Renal pelvis (tissue), 4 donors: Measurements from ENCODE around the gene TBX10. TPM values are rescaled to one million over a fixed set of nuclear protein-coding genes. Genes with fewer than 3 reads are reported as not detected.
"Not testable (repeated sequence)": the region's sequence is repeated elsewhere in the genome, so short reads cannot be mapped to it uniquely, and the experiment has no call there.

Experiments
- DNase-seq: peaks from one replicate; pipeline ENCODE4 v3.0.0-alpha.2; 2013
- polyA plus RNA-seq, 3 donors: library from polyadenylated mRNA; unstranded; fragments of 120-200 nt; gene quantifications; one replicate each; pipeline ENCODE4 v1.2.1, GENCODE V29; 2013; ENCODE audit not compliant: insufficient read length in 3 of 3

Gene TBX10
- polyA plus RNA-seq, 3 donors: 0.15 TPM; not detected in 2

- DNase-seq: no peak
Measured at GRCh38 chr11:67632175-67632981, 7.2 kb downstream of the TBX10 start.

- no peak for DNase-seq
Measured at GRCh38 chr11:67631853-67632174, 7.7 kb downstream of the TBX10 start.

GRCh38 chr11:67631411-67631810 lies 8.2 kb downstream of the TBX10 start:
- DNase-seq: no peak

GRCh38 chr11:67630943-67631331 lies 8.6 kb downstream of the TBX10 start:
- no peak for DNase-seq

GRCh38 chr11:67630228-67630942 lies 9.2 kb downstream of the TBX10 start:
- peak; percentile 97 for DNase-seq

- peak; percentile 62 for DNase-seq
Measured at GRCh38 chr11:67629386-67630227, 10.0 kb downstream of the TBX10 start, which contains the start of gene NUDT8. Gene NUDT8, minus strand, starts transcription at chr11:67629937. Its CDS starts 26 bp downstream, at chr11:67629911.

- no peak for DNase-seq
Measured at GRCh38 chr11:67628710-67629385, 10.7 kb downstream of the TBX10 start.

GRCh38 chr11:67627812-67628624 lies 11.5 kb downstream of the TBX10 start:
- no peak for DNase-seq

- no peak for DNase-seq
Measured at GRCh38 chr11:67627441-67627811, 12.1 kb downstream of the TBX10 start.

- DNase-seq: no peak
Measured at GRCh38 chr11:67626970-67627369, 12.6 kb downstream of the TBX10 start.

- not testable (repeated sequence) for DNase-seq
Measured at GRCh38 chr11:67626131-67626833, 13.3 kb downstream of the TBX10 start.

GRCh38 chr11:67623795-67624194 lies 15.8 kb downstream of the TBX10 start:
- DNase-seq: not testable (repeated sequence)

- not testable (repeated sequence) for DNase-seq
Measured at GRCh38 chr11:67622905-67623304, 16.7 kb downstream of the TBX10 start.

GRCh38 chr11:67621928-67622327 lies 17.6 kb downstream of the TBX10 start:
- DNase-seq: not testable (repeated sequence)

- not testable (repeated sequence) for DNase-seq
Measured at GRCh38 chr11:67620621-67621020, 18.9 kb downstream of the TBX10 start.

- DNase-seq: not testable (repeated sequence)
Measured at GRCh38 chr11:67619683-67620618, 19.6 kb downstream of the TBX10 start.

GRCh38 chr11:67618901-67619659 lies 20.5 kb downstream of the TBX10 start:
- not testable (repeated sequence) for DNase-seq
